Mammary epithelial cell (primary cell): Measurements from ENCODE around the gene DMAC2L.

ENCODE experiments used
- EZH2 ChIP-seq: IDR thresholded peaks from 2 replicates; pipeline ENCODE4 v1.6.1; 2012; ENCODE audit warnings: low read length, inconsistent platforms, borderline replicate concordance
- TF ChIP-seq, protein P1 (sequence below), 2 donors: IDR thresholded peaks in 1 of 2; conservative IDR thresholded peaks in 1 of 2; 2 replicates each; pipeline ENCODE4 v1.5.1; 2011 to 2012; ENCODE audit warnings: inconsistent platforms in 2 of 2, low read length in 2 of 2, mild to moderate bottlenecking in 2 of 2, control low read depth in 1 of 2, low read depth in 1 of 2; ENCODE audit not compliant: insufficient read depth in 1 of 2; ENCODE audit errors: extremely low read depth in 1 of 2

DNA sequence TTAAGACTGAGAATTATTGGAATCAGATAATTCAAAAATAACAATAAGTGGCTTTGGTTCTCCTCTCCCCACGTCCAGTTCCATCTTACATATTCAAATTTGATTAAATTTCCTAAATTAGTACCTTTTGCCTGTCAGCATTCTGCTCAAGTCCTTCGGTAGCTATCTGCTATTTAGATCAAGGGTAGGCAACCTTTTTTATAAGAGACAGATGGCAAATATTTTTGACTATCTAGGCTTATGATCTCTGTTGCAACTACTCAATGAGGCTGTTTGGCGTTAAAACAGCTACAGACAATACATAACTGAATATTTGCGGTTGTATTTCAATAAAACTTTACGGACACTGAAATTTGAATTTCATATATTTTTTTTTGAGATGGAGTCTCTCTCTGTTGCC is 21.8 kb upstream of the DMAC2L start:
- TF ChIP-seq EZH2, result no peak
- TF ChIP-seq, protein P1, sequence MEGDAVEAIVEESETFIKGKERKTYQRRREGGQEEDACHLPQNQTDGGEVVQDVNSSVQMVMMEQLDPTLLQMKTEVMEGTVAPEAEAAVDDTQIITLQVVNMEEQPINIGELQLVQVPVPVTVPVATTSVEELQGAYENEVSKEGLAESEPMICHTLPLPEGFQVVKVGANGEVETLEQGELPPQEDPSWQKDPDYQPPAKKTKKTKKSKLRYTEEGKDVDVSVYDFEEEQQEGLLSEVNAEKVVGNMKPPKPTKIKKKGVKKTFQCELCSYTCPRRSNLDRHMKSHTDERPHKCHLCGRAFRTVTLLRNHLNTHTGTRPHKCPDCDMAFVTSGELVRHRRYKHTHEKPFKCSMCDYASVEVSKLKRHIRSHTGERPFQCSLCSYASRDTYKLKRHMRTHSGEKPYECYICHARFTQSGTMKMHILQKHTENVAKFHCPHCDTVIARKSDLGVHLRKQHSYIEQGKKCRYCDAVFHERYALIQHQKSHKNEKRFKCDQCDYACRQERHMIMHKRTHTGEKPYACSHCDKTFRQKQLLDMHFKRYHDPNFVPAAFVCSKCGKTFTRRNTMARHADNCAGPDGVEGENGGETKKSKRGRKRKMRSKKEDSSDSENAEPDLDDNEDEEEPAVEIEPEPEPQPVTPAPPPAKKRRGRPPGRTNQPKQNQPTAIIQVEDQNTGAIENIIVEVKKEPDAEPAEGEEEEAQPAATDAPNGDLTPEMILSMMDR (conservative IDR thresholded peaks at IDR 0.05 in 1 of 2, IDR thresholded peaks at IDR 0.05 in 1 of 2; ENCODE audit: extremely low read depth in 1 of 2, insufficient read depth in 1 of 2, low read depth in 1 of 2, low read length in 2 of 2), result no peak
